HG03103 (cell line): ENCODE data around the gene C11orf24.
"Not testable (repeated sequence)": the region's sequence is repeated elsewhere in the genome, so short reads cannot be mapped to it uniquely, and the experiment has no call there.

ENCODE experiments used
- ATAC-seq: cut with Tn5 transposase; IDR thresholded peaks from one replicate; pipeline ENCODE4 v1.9.1; 2021; ENCODE audit warnings: low read depth; ENCODE audit not compliant: unreplicated experiment

Gene C11orf24

GRCh38 chr11:68257477-68258362 lies 14.1 kb downstream of the C11orf24 start:
- no peak for ATAC-seq

GRCh38 chr11:68256331-68256741 lies 15.4 kb downstream of the C11orf24 start:
- no peak for ATAC-seq

- no peak for ATAC-seq
Measured at GRCh38 chr11:68255526-68255925, 16.2 kb downstream of the C11orf24 start.

- no peak for ATAC-seq
Measured at GRCh38 chr11:68254421-68254820, 17.4 kb downstream of the C11orf24 start.

- no peak for ATAC-seq
Measured at GRCh38 chr11:68251765-68252164, 20.0 kb downstream of the C11orf24 start.

- not testable (repeated sequence) for ATAC-seq
Measured at GRCh38 chr11:68244912-68245311, 26.9 kb downstream of the C11orf24 start.

- not testable (repeated sequence) for ATAC-seq
Measured at GRCh38 chr11:68243847-68244246, 27.9 kb downstream of the C11orf24 start.

DNA sequence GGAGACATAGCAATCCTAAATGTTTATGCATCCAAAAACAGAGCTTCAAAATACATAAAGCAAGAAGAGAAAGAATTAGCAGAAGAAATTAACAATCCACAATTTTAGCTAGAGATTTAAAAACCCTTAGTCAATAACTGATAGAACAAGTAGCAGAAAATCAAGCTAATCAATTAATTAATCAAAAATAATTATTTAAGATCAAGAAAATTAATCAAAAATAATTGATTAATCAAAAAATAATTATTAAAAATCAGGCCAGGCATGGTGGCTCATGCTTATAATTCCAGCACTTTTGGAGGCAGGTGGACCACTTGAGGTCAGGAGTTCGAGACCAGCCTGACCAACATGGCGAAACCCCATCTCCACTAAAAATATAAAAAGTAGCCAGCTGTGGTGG lies 29.2 kb downstream of the C11orf24 start:
- ATAC-seq = no peak

- ATAC-seq = no peak
Measured at GRCh38 chr11:68231621-68232020, 40.2 kb downstream of the C11orf24 start.

DNA sequence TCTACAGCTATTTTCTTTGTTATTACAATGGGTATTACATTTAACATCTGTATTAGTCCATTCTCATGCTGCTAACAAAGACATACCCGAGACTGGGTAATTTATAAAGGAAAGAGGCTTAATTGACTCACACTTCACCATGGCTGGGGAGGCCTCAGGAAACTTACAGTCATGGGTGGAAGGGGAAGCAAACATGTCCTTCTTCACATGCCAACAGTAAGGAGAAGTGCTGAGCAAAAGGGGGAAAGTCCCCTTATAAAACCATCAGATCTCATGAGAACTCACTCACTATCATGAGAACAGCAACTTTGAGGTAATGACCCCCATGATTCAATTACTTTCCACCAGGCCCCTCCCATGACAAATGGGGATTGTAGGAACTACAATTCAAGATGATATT lies 42.2 kb downstream of the C11orf24 start:
- no peak for ATAC-seq

- ATAC-seq = no peak
Measured at GRCh38 chr11:68226421-68226820, 45.4 kb downstream of the C11orf24 start.

GRCh38 chr11:68224606-68225005 lies 47.2 kb downstream of the C11orf24 start:
- no peak for ATAC-seq

- no peak for ATAC-seq
Measured at GRCh38 chr11:68223275-68223674, 48.5 kb downstream of the C11orf24 start.

DNA sequence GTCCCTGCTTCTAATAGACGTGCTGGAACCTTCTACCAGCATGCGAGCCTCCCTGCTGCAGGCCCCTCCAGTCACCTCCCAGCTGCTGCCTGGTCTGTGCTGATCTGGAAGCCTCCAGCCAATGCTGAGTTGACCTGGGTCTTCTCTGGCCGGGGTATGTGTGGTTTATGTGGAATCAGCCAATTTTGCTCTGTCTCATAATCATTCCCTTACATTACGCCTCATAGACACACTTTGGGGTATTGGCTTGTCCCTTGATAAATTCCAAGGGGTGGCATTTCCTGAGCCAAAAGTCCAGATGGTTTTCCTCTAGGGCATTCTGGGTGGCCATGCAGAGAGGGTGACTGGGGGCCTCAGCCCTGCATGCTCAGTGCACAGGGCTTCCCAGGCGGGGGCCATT lies 50.4 kb downstream of the C11orf24 start:
- ATAC-seq = no peak

DNA sequence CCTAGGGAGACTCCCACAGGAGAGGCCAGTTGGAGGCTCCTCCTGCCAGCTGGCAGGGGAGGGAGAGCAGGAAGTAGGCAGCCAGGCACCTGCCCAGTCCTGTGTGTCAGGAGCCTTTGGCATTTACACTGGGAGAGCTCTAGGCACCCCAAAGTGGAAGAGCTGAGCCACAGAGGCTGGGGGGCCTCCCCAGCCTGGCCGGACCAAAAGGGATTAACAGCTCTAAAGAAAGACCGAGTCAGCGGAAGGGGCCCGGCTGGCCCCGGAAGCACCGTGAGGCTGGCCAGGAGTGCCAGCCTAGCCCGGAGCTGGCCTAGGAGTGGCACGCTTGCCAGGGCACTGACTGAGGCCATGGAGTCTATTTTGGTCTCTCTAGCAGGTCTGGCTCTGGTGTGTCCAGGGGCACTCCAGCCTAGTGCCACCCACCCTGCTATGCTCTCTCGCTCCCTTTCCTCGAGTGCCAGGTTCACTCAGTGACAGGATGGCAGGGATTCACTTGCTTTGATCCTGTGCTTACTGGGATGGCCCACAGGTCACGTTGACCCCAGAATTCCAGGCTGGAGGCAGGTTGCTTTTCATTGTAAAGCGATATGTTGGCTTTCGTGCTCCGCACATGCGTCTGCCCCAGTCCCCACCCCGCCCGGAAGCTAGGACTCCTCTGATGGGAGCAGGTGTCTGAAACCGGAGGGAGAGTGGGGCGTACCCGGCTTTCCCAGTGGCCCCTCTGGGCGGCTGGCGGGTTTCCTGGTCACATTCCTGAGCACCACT lies 55.4 kb downstream of the C11orf24 start:
- no peak for ATAC-seq

GRCh38 chr11:68215524-68216170 lies 56.1 kb downstream of the C11orf24 start:
- no peak for ATAC-seq

DNA sequence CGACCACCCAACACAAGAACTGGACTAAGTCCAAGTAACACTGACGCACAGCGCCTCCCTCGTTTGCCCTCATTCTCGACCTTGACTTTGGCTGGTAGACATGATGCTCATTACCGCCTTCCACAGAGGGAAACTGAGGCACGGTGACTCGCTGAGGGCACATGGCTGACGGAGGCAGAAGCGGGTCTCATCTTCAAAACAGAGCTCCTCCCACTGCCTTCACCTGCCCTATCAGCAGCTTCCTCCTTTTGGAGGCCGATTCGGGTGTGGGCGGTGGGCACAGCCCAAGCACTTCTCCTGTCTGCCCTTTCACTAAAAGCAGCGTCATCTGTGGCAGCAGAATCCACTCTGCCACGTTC lies 56.7 kb downstream of the C11orf24 start:
- no peak for ATAC-seq

DNA sequence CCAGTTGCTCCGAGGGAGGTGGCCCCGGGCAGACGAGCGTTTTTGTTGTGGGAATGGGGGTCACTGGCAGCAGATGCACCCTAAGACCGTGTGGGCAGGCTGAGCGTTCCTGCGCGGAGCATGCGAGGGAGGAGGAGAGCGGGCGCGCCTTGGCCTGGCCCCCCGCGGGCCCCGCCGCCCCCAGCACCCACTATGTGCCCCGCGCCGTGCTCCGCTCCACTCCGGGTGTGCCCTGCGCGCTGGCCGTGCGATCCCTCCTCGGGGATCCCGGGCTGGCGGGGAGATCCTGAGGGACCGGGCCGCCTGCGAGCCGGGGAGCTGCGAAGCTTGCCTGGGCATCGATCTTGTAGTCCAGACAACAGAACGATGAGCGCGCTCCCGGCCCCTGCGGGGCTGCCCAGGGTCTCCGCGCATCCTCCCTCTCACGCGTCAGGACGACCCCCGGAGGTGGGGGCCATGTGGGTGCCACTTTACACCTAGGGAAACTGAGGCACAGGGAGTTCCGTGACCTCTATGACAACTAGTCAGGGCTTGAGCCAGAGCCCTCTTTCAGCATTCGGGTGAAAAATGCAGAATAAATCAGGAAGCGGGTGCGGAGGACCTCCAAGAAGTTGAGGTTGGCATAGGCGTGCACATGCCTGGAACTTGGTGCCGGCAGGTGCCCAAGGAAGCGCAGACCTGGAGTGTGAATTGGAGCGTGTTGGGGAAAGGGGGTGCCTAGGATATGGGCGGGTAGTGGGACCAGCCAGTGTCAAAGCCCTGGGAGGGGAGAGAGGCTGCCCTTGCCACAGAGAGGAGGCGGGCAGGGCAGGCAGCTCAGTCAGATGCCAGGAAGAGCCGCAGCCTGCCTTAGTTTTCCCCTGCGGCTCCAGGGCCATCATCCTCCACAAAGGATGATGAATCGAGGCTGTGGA lies 57.3 kb downstream of the C11orf24 start:
- ATAC-seq = no peak

DNA sequence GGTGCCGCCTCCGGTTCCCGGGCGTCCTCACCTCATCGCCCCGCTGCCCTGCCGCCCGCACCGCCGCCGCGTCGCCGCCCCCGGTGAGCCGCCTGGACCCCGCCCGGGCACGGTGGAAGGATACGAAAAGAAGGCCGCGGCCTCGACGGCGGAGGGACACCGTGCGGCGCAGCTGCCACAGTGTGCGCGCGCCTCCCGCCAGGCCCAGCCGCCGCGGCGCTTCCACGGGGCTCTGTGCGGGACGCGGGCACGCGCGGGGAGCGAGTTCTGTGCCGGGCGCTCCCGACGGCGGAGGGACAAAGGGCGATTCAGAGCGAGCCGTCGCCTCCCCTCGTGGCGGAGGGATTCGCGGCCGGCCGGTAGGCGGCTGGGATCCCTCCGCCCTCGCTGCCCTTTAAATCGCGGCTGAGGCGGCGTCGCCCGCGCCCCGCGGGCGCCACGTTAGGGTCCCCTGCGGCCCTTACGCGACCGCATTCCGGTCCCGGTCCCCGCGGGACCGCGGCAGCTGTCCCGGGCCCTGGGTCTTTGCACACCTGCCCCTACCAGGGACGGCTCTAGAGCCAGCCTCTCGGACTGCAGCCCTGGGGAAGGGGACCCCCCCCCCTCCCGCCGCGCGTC lies 58.1 kb downstream of the C11orf24 start:
- ATAC-seq = no peak

GRCh38 chr11:68213135-68213515 lies 58.6 kb downstream of the C11orf24 start, which contains the start of gene KMT5B:
TSS of gene KMT5B (minus strand) at chr11:68213296. CDS start at chr11:68190076, 23,220 bp downstream.
- no peak for ATAC-seq
